HepG2 (cell line): Measurements from ENCODE around the gene RAB3C. TPM values are rescaled to one million over a fixed set of nuclear protein-coding genes. Genes with fewer than 3 reads are reported as not detected.

ENCODE experiments used
- ATAC-seq: fragments of 200-7000 bp; cut with Tn5 transposase; 3 replicates; pipeline ENCODE4 v1.9.1; 2020; ENCODE audit warnings: mild to moderate bottlenecking, moderate library complexity
- BruUV-seq: library from RNA; stranded (reverse); fragments of 400-500 nt; replicated peaks from 2 replicates; lab custom pipeline; 2021; lab: Mats Ljungman, UMichigan
- CTCF ChIA-PET: fragments of 300-600 bp; formaldehyde crosslinking; extraction: SDS; loops from one replicate; lab custom pipeline; 2021; ENCODE audit warnings: low total read pairs, inconsistent platforms, low intra/inter-chr PET ratio; lab: Yijun Ruan, JAX
- POLR2A ChIA-PET: fragments of 350-600 bp; sonication (Branson Sonifier 250); formaldehyde crosslinking; loops from one replicate; lab custom pipeline; 2020; ENCODE audit warnings: antibody characterized with exemption, inconsistent platforms; lab: Yijun Ruan, JAX
- DNase-seq: peaks from one replicate; pipeline ENCODE4 v3.0.0-alpha.2; 2015; ENCODE audit warnings: low spot score
- FAIRE-seq: peaks from 3 replicates; lab custom pipeline; 2011; peaks lifted over from hg19 to GRCh38; lab: Jason Lieb, UNC
- H2AFZ ChIP-seq: one replicate; pipeline ENCODE4 v1.6.1; 2011; ENCODE audit warnings: low read length, inconsistent platforms
- H3K27ac ChIP-seq: fragments of 300-600 bp; 3 replicates; pipeline ENCODE4 v1.8.0; 2011; ENCODE audit warnings: mixed run types, mild to moderate bottlenecking, mixed read lengths, low read length, inconsistent platforms; ENCODE audit not compliant: insufficient read depth; ENCODE audit errors: extremely low read length
- H3K27me3 ChIP-seq, 2 experiments: fragments of 200-600 bp in 1 of 2; 2 replicates in 1 of 2; 3 replicates in 1 of 2; pipeline versions ENCODE4 v1.6.0 to v1.8.0; 2011; ENCODE audit warnings: low read length in 2 of 2, mild to moderate bottlenecking in 2 of 2, moderate library complexity in 2 of 2, inconsistent platforms in 1 of 2; ENCODE audit not compliant: insufficient read depth in 2 of 2, control insufficient read depth in 1 of 2
- H3K36me3 ChIP-seq, 2 experiments: fragments of 200-600 bp in 1 of 2; replicated peaks in 1 of 2; 2 replicates in 1 of 2; 3 replicates in 1 of 2; pipeline versions ENCODE4 v1.5.1 to v1.8.0; 2011; ENCODE audit warnings: low read length in 2 of 2, inconsistent platforms in 1 of 2; ENCODE audit not compliant: insufficient read depth in 2 of 2, control insufficient read depth in 1 of 2
- H3K4me1 ChIP-seq: 2 replicates; pipeline ENCODE4 v1.5.1; 2012; ENCODE audit warnings: low read length, inconsistent platforms; ENCODE audit not compliant: insufficient read depth
- H3K4me2 ChIP-seq: 2 replicates; pipeline ENCODE4 v1.6.0; 2011; ENCODE audit warnings: low read depth, low read length, inconsistent platforms
- H3K4me3 ChIP-seq, 3 experiments: fragments of 200-600 bp in 1 of 3; sonication (generic), shearing (Covaris generic) in 1 of 3; replicated peaks in 1 of 3; 2 replicates each; pipeline ENCODE4 v1.5.1; 2011 to 2016; ENCODE audit warnings: low read length in 3 of 3, inconsistent platforms in 2 of 3, low read depth in 2 of 3, mild to moderate bottlenecking in 2 of 3, control low read depth in 1 of 3, mixed read lengths in 1 of 3; ENCODE audit not compliant: insufficient read depth in 1 of 3
- H3K79me2 ChIP-seq: one replicate; pipeline ENCODE4 v1.6.1; 2011; ENCODE audit warnings: low read length, inconsistent platforms; ENCODE audit not compliant: insufficient read depth
- H3K9ac ChIP-seq: 2 replicates; pipeline ENCODE4 v1.6.0; 2011; ENCODE audit warnings: mild to moderate bottlenecking, low read depth, low read length, inconsistent platforms; ENCODE audit not compliant: insufficient read depth
- H3K9me3 ChIP-seq: 2 replicates; pipeline ENCODE4 v1.5.1; 2012; ENCODE audit warnings: mild to moderate bottlenecking, low read length
- H4K20me1 ChIP-seq: 2 replicates; pipeline ENCODE4 v1.6.0; 2011; ENCODE audit warnings: inconsistent platforms, mild to moderate bottlenecking, low read length, moderate library complexity; ENCODE audit not compliant: insufficient read depth
- MAFK ChIP-seq, 2 experiments: IDR thresholded peaks in 1 of 2; conservative IDR thresholded peaks in 1 of 2; 2 replicates each; pipeline ENCODE4 v1.6.1; 2011; ENCODE audit warnings: improper control_type of control experiment in 2 of 2, low read length in 2 of 2
- TBL1XR1 ChIP-seq: fragments of 150-350 bp; IDR thresholded peaks from 2 replicates; pipeline ENCODE4 v1.6.1; 2014; ENCODE audit warnings: borderline replicate concordance, low read length; ENCODE audit not compliant: partially characterized antibody
- WGBS: methylation state at CpG from one replicate; pipeline ENCODE4 v1.1.6; 2017; ENCODE audit warnings: low lambda C conversion rate; 5-methylcytosine and 5-hydroxymethylcytosine counted together
- in situ Hi-C: cut with HindIII; loops from 2 replicates; pipeline ENCODE4 v1.10.0; 2017; ENCODE audit warnings: low pct_unique_long_range_greater_than_20kb; ENCODE audit not compliant: extremely low pct_ligation_motif_present
- intact Hi-C: fragments of 100-400 bp; cut with micrococcal nuclease; formaldehyde crosslinking; loops from one replicate; pipeline ENCODE4 v1.10.0; 2022; ENCODE audit not compliant: unreplicated experiment
- polyA plus RNA-seq, 8 experiments: library from polyadenylated mRNA; depleted of rRNA in 3 of 8; stranded (reverse) in 7 of 8; unstranded in 1 of 8; fragments of >200 nt; fragmentation: Illumina TruSeq in 4 of 8; extraction: Trizol in 4 of 8; gene quantifications; 2 replicates each; pipeline versions ENCODE4 v1.2.1 to v1.2.3, GENCODE V29; 2011 to 2016; ENCODE audit warnings: low read depth in 4 of 8, missing spikeins in 1 of 8, mixed read lengths in 1 of 8; ENCODE audit not compliant: insufficient read depth in 1 of 8
- total RNA-seq, 5 experiments: library from RNA; depleted of rRNA; stranded (reverse); fragments of >200 nt; fragmentation: Illumina TruSeq; extraction: Trizol; gene quantifications; 2 replicates each; pipeline ENCODE4 v1.2.3, GENCODE V29; 2016; ENCODE audit warnings: low read depth in 1 of 5
- TF ChIP-seq, protein P1 (sequence below): sonication (generic); formaldehyde crosslinking; IDR thresholded peaks from 2 replicates; pipeline ENCODE4 v1.4.0; 2020; ENCODE audit warnings: mild to moderate bottlenecking, missing genetic modification reagents

The RAB3C gene
- total and polyA plus RNA-seq, 2 of the 13 experiments (the other 11 are each of a cell fraction or from before 2014, with no cell fraction given): not detected

DNA sequence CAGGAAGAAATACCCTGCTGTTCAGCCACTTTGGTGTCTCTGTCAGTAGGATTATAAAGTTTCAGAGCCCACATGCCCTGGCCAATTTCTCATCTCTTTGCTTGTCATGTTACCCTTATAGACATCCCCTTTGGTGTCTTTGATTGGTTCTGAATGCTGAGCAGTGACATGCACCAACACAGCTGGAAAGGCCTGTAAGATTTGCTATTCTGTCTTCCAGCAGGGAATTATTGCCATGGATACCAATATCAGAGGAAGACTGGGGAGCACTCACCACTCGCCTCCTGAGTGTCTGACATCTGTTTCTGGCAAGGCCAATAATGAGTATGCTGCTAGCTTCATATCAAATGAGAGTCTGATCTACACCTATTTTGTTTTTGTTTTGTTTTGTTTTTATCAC, 34.4 kb downstream of the RAB3C start (continued):
- TF ChIP-seq, protein P1, sequence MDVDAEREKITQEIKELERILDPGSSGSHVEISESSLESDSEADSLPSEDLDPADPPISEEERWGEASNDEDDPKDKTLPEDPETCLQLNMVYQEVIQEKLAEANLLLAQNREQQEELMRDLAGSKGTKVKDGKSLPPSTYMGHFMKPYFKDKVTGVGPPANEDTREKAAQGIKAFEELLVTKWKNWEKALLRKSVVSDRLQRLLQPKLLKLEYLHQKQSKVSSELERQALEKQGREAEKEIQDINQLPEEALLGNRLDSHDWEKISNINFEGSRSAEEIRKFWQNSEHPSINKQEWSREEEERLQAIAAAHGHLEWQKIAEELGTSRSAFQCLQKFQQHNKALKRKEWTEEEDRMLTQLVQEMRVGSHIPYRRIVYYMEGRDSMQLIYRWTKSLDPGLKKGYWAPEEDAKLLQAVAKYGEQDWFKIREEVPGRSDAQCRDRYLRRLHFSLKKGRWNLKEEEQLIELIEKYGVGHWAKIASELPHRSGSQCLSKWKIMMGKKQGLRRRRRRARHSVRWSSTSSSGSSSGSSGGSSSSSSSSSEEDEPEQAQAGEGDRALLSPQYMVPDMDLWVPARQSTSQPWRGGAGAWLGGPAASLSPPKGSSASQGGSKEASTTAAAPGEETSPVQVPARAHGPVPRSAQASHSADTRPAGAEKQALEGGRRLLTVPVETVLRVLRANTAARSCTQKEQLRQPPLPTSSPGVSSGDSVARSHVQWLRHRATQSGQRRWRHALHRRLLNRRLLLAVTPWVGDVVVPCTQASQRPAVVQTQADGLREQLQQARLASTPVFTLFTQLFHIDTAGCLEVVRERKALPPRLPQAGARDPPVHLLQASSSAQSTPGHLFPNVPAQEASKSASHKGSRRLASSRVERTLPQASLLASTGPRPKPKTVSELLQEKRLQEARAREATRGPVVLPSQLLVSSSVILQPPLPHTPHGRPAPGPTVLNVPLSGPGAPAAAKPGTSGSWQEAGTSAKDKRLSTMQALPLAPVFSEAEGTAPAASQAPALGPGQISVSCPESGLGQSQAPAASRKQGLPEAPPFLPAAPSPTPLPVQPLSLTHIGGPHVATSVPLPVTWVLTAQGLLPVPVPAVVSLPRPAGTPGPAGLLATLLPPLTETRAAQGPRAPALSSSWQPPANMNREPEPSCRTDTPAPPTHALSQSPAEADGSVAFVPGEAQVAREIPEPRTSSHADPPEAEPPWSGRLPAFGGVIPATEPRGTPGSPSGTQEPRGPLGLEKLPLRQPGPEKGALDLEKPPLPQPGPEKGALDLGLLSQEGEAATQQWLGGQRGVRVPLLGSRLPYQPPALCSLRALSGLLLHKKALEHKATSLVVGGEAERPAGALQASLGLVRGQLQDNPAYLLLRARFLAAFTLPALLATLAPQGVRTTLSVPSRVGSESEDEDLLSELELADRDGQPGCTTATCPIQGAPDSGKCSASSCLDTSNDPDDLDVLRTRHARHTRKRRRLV (CRISPR knock-in tag): no peak

DNA sequence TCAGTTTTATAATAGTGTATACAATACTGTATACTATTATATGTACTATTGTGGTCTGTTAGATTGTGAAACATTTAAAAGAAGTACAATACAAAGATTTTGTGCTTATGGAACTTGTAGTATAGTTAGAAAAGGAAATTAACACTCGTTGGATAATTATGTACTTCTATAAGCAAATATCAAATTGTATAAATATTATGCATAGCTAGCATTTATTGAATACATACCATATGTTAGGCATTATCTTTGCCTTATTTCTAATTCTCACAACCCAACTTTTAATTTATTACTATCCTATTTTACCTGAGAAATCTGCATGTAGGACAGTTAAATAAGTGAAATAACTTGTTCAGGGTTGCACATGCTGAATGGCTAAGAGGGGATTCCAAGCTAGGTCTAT, 37.5 kb downstream of the RAB3C start:
- intact Hi-C loops: no loop called here
- H3K36me3 ChIP-seq: no peaks in the 10 kb centered on the region
- ATAC-seq (no peak), FAIRE-seq (no peak), DNase-seq (no peak)
- ChIA-PET CTCF (no interaction called here), POLR2A (no interaction called here)
- no peak overlapping the region for H2AFZ ChIP-seq
- WGBS: 0% methylated on average over 1 of the region's 1 CpG
- no peak overlapping the region for H3K9ac ChIP-seq
- no peak overlapping the region for H3K4me3 ChIP-seq
- H3K4me1 ChIP-seq: no peaks in the 10 kb centered on the region
- H3K4me2 ChIP-seq: no peak overlapping the region
- H3K79me2 ChIP-seq: no peaks in the 10 kb centered on the region
- no peaks in the 10 kb centered on the region for H3K27me3 ChIP-seq
- TF ChIP-seq MAFK (conservative IDR thresholded peaks at IDR 0.05 in 1 of 2, IDR thresholded peaks at IDR 0.05 in 1 of 2; ENCODE audit: low read length in 2 of 2) (peak in 1 of 2 experiments; percentile 52; a peak in 1 of 4 replicates), TBL1XR1 (no peak)
- H3K27ac ChIP-seq: no peak overlapping the region
- in situ Hi-C loops: no loop called here
- no peaks in the 10 kb centered on the region for H3K9me3 ChIP-seq
- no peaks in the 10 kb centered on the region for H4K20me1 ChIP-seq
- BruUV-seq: no TSS peak
